Right forelimb (tissue), 1 donor: Measurements from ENCODE around the gene TRIM8.
"Not testable (repeated sequence)": the region's sequence is repeated elsewhere in the genome, so short reads cannot be mapped to it uniquely, and the experiment has no call there.

Source experiments
- DNase-seq: peaks from one replicate; pipeline ENCODE4 v3.0.0-alpha.2; 2018

The TRIM8 gene

DNA sequence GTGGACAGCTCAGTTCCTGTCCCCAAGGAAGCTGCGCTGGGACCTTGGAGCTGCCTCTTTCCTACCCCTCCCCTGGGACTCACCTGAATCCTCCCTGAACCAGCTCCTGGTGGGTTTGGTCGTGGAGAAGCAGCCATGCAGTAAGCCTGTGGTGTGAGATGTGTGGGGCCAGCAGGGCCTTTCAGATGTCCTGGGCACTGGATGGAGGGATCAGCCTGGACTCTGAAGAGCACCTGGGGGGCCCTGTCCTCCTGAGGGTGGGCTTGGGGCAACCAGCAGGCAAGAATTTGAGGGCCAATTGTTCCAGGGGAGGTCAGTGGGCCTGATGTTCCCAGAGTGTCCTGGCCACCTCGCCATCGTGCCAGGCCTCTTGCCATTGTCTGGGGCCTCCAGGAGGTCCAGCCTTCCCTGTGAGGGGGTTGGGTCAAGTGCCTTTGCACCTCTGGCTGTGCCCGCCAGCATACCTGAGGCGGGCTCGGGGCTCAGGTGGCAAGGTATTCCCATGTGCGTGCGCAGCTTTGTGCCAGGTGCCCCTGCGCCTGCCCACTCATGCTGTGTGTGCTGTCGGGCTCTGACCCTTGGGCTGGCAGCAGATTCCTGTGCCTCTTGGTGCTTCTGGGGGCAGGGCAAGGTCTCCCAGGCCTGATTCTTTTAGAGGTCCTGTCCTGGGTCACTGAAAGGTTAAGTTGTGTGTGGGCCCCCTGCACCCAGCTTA, 7.3 kb downstream of the TRIM8 start:
- no peak for DNase-seq

DNA sequence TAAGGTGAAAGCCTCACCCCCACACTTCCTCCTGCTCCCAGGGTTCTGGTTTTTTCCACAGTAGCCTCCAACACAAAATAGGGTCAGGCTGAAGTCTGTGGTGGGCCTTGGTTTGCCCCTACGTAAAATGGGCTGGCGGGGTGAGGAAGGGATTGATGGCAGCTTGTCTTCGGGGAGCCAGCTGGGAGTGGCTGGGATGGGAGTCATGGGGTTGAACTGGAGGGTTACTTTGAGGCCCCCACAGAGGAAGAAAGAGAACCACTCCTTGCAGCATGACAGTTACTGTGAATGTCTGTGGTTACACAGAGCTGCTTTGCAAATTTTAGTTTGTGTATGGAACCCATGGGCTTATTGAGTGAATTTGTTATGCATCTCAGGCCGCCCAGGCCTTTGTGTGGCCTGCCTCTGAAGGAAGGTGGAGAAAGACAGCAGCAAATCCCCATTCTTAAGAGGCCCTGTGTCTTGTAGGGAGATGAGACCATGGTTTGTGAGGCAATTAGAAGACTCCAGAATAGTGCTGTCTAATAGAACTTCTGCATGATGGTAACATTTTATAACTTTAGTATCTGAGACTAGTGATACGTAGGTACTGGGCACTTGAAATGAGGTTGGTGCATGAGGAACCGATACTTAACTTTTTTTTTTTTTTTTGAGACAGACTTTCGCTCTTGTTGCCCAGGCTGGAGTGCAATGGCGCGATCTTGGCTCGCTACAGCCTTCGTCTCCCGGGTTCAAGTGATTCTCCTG, 8.1 kb downstream of the TRIM8 start:
- DNase-seq: no peak

DNA sequence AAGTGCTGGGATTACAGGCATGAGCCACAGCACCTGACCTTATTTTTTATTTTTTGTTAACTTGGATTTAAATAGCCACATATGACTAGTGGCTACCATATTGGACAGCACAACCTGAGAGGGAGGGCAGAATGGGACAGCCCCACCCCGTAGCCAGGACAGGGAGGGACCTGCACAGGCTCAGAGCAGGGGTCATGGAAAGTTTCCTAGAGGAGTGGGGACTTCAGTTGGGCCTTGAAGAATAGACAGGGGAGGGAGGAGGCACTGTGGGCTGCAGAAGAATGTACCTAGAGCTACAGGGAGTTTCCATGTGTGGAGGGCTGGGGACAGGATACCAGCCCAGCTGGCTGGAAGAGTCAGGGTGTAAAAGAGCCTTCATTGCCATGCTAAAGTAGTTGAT, 8.8 kb downstream of the TRIM8 start:
- DNase-seq: no peak

DNA sequence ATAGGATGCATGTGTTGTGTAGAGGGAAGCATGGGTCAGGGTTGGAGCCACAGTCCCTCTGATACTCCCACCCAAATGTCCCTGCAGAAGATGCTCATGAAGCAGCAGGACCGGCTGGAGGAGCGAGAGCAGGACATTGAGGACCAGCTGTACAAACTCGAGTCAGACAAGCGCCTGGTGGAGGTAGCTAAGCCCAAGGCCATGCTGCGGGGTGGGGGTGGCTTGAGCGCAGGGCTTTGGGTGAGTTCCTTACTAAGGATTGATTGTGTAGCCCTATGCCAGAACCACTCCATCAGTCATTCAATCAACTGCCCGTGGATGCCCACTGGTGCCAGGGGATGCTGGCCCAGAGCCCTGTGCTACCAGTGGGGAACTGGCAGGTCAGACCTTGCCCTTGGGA, 10.3 kb downstream of the TRIM8 start:
- no peak for DNase-seq

DNA sequence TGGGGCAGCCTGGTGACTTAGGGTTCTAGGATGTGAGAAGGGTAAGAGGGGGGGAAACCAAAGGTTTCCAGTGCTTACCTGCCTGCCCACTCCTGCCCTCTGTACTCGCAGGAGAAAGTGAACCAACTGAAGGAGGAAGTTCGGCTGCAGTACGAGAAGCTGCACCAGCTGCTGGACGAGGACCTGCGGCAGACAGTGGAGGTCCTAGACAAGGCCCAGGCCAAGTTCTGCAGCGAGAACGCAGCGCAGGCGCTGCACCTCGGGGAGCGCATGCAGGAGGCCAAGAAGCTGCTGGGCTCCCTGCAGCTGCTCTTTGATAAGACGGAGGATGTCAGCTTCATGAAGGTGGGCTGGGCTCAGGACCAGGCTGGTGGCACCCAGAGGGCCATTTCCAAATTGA, 10.7 kb downstream of the TRIM8 start:
- no peak for DNase-seq

DNA sequence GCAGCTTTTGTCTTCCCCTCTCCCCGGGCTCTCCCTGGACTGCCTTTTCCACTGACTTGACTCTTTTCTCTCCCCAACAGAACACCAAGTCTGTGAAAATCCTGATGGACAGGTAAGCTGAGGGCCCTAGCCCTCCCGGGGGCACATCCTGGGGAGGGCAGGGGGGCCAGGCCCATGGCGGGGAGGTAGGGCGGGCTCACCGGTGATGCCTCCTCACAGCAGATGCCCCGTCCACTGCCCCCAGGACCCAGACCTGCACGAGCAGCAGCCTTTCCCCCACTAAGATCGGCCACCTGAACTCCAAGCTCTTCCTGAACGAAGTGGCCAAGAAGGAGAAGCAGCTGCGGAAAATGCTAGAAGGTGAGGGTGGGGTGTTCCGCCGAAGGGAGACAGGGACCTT, 11.7 kb downstream of the TRIM8 start:
- DNase-seq: no peak

DNA sequence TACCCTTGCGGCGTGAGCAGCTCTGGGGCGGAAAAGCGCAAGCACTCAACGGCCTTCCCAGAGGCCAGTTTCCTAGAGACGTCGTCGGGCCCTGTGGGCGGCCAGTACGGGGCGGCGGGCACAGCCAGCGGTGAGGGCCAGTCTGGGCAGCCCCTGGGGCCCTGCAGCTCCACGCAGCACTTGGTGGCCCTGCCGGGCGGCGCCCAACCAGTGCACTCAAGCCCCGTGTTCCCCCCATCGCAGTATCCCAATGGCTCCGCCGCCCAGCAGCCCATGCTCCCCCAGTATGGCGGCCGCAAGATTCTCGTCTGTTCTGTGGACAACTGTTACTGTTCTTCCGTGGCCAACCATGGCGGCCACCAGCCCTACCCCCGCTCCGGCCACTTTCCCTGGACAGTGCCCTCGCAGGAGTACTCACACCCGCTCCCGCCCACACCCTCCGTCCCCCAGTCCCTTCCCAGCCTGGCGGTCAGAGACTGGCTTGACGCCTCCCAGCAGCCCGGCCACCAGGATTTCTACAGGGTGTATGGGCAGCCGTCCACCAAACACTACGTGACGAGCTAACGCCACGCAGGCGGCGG, 12.6 kb downstream of the TRIM8 start:
- no peak for DNase-seq

DNA sequence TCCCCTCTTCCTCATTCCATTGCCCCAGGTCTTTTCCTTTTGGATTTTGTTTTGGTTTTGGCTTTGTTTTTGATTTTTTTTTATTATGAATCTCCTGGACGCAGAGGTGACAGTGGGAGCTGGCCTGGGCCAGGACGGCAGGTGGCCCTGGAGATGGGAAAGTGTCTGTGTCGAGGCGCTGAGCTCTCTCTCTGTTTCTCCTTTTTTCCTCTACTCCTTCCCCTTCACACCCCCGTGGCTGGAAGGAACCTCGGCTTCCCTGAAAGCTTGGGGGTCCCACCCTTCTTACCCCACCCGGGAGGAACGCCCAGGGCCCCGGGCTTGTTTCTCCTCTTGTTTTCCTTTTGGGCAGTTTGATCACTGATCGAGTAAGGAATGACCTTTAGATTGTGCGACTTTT, 13.2 kb downstream of the TRIM8 start:
- no peak for DNase-seq

DNA sequence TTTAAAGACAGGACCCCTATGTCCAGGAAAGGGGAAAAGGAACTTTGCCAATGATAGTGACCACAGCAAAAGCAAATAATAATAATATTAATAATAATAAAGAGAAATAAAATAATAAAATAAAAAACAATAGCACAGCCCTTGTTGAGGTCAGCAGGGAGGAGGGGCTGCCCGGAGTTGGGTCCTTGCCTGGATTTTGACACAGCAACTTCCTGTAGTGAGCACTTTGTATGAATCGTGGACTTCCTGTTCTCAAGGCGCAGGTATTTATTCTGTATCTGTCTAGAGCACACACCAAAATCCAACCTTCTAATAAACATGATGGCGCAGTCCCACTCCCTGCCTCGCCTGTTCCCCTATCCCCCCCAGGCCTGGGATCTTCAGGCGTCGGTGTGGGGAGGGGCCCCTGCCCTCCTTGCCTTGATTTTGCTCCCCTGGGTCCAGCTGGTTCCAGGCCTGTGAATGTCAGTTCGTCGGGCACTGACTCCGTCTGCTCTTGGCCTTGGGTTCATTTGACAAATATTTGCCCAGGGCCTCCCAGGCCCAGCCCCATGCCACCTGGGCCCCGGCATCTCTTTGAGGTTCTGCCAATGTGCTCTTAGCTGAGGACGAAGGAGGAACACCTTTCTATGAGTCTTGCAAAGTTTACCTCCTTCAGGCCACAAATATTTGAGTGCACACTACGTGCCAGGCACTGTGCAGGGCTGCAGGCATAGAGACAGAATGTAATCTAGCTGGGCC, 13.9 kb downstream of the TRIM8 start:
- DNase-seq: no peak

DNA sequence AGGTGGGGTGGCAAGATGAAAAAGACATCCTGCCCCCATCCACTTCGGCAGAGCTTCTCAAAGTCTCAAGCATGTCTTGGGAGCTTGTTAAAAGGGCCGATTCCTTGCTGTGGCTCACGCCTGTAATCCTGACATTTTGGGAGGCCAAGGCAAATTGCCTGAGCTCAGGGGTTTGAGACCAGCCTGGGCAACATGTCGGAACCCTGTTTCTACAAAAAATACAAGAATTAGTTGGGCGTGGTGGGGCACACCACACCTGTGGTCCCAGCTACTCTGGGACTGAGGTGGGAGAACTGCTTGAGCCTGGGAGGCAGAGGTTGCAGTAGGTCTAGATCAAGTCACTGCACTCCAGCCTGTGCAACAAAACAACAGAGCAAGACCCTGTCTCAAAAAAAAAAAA, 14.5 kb downstream of the TRIM8 start:
- no peak for DNase-seq

DNA sequence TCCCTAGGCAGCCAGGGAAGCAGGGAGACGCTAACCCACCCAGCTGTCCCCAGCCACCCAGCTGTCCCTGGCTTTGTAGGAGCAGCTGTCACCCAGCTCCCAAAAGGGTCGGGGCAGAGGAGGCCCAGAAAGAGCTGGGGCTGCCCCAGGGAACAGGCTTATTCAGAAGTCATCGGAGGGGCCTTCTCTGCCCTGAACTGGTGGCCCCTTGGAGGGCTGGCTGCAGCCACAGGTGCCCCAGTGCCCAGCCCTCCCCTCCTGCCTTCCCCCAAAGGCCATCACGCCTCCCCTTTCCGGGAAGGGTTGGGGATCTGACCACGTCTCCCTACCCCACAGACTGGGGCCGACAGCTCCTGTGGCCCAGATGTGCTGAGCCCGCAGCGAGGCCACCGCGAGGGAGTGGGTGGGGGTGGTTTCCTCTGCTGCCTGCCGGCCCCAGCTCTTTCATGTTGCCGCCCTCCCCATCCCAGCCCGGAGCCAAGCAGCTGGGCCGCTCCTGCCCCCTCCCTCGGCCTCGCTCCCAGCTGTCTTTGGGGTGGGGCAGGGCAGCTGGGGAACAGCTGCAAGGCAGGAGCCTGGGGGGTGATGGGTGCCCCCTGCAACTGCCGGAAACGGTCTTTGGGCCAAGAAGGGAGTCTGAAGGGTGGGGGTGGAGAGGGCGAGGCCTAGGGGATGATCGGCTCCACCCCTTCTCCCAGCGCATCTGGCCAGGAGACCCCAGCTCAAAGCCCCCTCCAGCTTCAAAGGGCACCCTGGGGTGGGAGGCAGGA, 16.8 kb downstream of the TRIM8 start:
- peak; percentile 88 for DNase-seq

DNA sequence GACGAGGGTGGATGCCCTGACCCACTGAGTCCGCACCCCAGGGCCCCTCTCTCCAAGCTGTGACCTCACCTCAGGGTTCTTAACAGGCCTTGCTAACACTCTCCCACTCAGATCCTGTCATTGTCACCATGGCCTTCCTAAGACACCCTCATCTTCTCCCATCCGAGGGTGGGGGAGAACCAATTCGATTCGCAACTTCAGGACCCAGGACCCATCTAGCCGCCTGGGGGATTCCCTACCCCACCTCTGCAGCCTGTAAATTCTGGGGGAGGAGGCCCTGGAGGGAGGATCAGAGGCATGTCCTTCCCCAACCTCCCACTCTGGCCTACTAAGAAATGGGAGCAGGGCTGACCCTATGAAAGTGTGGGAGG, 17.4 kb downstream of the TRIM8 start:
- no peak for DNase-seq

DNA sequence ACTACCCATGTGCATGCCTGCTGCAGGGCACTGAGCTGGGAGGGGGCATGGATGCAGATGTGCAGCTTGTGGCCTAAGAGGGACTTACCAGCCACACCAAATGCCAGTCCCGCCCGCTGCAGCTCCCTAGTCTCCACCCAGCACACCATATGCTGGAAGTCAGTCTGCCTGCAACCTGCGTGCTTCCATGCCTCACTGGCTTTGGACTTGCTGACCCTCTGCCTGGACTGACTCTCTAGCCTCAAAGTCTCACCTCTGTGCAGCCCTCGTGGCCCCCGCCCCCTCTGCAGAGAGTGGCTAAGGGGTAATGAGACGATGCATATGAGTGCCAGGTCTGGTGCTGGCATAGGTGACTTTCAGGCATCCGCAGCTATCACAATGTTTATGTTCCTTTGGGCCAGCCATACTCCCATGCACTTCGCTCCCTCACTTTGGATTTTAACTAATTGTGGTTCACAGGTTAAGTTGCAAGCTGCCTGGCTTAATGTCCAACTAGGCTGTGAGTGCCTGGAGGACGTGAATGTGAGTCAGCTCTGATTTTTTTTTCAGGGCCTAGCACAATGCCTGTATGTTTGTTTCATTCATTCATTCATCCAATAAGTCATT, 21.7 kb downstream of the TRIM8 start:
- DNase-seq: no peak

DNA sequence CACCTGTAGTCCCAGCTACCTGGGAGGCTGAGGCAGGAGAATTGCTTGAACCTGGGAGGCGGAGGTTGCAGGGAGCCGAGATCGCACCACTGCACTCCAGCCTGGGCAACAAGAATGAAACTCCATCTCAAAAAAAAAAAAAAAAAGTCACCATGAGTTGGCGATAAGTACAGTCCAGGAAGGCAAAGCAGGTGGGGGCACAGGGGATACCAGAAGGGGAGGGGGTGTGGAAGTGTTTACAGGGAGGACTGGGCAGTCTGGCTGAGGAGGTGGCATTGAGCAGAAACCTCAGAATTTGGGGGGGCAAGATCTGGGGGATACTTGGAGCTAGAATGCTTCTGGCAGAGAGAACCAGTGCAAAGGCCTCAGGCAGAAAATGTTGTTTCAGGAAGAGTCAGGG, 23.1 kb downstream of the TRIM8 start:
- DNase-seq: not testable (repeated sequence)

DNA sequence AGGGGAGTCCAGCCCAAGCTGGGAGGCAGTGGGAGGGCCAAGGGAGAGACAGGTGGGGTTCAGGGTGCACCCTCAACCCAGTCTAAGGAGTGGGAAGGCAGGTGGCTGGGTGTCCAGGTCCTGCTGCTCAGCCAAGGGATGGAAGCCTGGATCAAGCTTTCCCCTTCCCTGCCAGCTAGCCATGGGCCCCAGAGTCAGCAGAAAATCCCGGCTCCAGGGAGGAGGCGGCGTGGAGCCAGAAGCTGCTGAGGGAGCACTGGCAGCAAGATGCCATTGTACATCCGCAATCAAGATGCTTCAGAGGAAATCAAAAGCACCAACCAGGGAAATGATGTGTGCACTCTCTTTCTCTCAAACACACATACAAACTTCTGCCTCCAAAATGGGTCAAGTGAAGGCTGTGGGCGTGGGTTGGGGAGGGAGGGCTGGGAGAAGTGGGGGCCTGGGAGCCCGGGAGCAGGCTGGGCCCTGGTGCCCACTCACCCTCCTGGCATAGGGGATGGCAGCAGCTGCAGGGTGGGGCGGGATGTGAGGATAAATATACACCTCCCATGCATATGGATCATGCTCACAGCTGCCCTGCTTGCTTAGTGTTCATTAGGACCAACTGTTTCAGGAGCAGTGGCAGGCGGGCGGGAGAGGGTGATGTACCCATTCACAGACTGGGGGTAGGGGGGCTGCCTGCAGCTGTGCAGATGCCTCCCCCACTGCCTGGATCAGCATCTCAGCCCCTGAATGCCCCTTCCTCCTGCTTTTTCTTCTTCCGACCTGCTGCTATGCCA, 24.2 kb downstream of the TRIM8 start:
- no peak for DNase-seq

DNA sequence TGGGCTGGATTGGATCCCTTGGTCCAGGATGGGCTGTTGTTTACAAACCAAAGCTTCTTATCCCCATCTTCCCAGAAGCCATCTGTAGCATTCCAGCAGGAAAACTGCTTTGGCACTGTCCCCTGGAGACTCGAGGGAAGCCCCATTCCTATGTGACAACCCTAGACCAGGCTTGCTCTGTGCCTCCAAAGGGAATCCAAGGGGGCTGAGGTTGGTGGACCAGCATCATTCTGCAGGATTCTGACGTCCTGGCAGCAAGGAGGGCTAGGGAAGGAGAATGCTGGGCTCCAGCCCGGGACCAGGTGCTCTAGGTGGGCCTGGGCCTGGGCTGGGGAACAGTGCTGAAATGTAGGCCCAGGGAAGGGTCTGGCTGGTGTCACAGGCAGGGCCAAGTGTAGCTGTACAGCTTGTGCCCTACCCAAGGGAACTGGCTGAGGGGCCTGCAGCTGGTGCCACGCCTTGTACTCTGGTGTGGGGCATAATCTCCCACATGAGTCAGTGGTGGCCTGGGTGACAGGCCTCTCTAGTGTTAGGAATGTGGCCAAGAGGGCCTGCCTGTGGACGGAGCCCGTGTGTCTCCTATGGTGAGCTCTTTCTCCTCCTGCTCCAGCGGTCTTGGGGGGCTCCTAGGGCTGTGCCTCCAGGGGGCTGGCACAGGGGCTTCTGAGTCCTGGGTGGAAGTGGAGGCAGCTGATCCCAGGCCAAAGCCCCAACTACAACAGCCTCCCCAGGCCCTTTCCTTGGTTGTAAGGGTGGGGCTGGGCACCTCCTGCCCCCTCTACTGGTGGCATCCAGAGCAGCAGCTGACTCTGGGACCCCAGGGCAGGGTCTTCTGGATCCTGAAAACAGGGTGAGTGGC, 25.2 kb downstream of the TRIM8 start:
- no peak for DNase-seq

DNA sequence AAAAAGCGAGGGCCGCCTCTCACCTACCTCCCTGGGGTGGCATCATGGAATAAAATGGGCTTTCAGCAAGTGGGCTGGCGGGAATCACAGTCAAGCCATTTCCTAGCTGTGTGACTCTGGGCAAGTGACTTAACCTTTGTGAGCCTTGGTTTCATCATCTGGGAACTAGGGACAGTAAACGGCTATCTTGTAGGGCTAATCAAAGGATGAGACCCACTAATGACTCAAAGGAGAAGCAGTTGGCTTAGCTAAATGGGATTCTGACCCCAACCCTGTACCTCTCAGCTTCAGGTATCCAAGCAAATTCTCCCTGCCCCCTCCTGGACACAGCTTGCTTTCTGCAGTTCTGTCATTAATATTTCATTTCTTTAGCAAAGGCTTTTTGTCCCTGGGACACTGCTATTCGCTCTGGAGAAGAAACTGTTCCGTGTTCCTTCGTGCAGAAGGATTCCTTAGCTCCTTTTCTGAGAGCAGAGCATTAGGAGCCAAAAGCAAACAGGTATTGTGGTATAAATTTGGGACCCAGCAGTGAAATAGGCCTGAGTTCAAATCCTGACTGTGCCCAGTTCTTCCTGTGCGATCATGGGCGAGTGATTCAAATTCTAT, 25.9 kb downstream of the TRIM8 start:
- no peak for DNase-seq

DNA sequence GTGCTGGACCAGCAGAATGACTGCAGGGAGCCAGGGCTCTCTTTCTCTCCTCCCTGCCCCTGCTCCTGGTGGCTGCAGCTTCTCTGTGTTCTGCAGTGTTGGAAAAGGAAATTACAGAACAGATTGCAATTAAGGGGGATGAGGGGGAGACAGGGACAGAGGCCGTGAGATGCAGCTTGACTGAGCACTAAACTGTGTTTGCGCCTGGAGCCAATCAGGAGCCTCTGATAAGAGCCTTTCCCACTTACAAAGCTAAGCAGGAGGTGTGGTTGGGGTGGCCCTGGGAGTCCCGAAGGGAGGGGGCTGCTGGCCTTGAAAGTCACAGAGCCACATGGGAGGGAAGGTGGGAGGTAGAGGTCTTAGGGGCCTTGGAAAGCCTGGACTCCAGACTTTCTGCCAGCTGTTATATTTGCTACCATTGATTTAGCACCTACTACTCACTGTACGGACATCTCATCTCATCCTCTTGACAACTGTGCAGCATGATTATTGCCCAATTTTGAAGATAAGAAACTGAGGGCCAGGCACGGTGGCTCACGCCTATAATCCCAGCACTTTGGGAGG, 26.7 kb downstream of the TRIM8 start:
- DNase-seq: no peak

DNA sequence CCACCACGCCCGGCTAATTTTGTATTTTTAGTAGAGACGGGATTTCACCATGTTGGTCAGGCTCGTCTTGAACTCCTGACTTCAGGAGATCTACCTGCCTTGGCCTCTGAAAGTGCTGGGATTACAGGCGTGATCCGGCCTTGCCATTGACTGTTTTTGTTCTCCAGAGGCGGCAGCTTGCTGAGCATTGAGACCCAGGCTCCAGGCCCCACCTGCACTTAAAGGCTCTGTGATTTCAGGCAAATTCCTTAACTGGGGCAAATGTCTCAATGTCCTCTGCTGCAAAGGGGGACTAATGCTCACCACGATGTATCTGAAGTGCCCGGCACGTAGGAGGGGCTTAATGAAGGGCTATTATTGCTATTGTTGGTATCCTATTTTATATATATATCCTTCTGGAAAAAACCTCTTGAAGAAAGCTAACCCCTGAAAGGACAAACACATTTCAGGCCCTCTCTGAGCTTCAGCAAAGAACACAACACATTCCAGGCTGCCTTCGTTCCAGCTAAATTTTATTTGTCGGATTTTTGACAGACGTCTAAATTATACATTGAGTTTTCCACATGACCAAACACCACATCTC, 29.0 kb downstream of the TRIM8 start:
- no peak for DNase-seq
